Activated naive CD4-positive, alpha-beta T cell treated with anti-CD3 and anti-CD28 coated beads, Interleukin-2, amount 10 ng/mL, durations not matched to agents 7 days and 5 days (primary cell): Measurements from ENCODE around the gene KRTAP20-1.

ENCODE experiments used
- CTCF ChIA-PET: fragments of 350-600 bp; sonication (Branson Sonifier 250); formaldehyde crosslinking; loops from one replicate; lab custom pipeline; 2021; ENCODE audit warnings: antibody characterized with exemption; lab: Charles Lee
- DNase-seq: peaks from one replicate; pipeline ENCODE4 v3.0.0-alpha.2; 2020
- H3K27ac Mint-ChIP-seq: one replicate; pipeline ENCODE4 v1.8.0; 2021; ENCODE audit warnings: mild to moderate bottlenecking, moderate library complexity, mixed read lengths
- H3K27me3 Mint-ChIP-seq: one replicate; pipeline ENCODE4 v1.8.0; 2021; ENCODE audit warnings: mild to moderate bottlenecking, mixed read lengths
- H3K36me3 Mint-ChIP-seq: one replicate; pipeline ENCODE4 v1.8.0; 2021; ENCODE audit warnings: mixed read lengths
- H3K4me1 Mint-ChIP-seq: one replicate; pipeline ENCODE4 v1.8.0; 2021; ENCODE audit warnings: mixed read lengths
- H3K4me3 Mint-ChIP-seq: one replicate; pipeline ENCODE4 v1.8.0; 2021; ENCODE audit warnings: mild to moderate bottlenecking, moderate library complexity, mixed read lengths
- H3K9me3 Mint-ChIP-seq: one replicate; pipeline ENCODE4 v1.8.0; 2021; ENCODE audit warnings: mixed read lengths

KRTAP20-1 gene, protein sequence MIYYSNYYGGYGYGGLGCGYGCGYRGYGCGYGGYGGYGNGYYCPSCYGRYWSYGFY

DNA sequence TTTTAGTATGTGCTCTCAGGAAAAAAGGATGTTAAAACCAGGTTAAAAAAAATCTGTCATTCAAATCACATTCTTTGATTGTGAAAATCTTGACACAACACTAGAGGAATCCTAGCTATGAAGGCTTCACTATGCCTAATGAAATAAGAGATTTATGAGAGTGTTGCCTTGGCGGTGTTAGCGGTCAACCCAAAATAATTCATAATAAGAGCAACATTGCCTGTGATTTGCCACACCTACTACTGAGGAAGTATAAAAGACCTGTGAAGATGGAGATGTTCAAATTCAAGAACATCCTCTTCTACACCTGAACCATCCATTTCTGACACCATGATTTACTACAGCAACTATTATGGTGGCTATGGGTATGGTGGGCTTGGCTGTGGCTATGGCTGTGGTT is at the start of gene KRTAP20-1:
TSS of gene KRTAP20-1 (plus strand) at position 301 of the 400 bp plus-strand sequence. CDS start at position 331, 30 bp downstream.
- CTCF ChIA-PET: no interaction called here
- H3K4me1 Mint-ChIP-seq: no peaks in the 10 kb centered on the region
- no peaks in the 10 kb centered on the region for H3K36me3 Mint-ChIP-seq
- H3K27me3 Mint-ChIP-seq: no peaks in the 10 kb centered on the region
- no peak for DNase-seq
- H3K9me3 Mint-ChIP-seq: no peaks in the 10 kb centered on the region
- H3K4me3 Mint-ChIP-seq: no peak within 1 kb of the TSS
- no peak within 1 kb of the TSS for H3K27ac Mint-ChIP-seq

DNA sequence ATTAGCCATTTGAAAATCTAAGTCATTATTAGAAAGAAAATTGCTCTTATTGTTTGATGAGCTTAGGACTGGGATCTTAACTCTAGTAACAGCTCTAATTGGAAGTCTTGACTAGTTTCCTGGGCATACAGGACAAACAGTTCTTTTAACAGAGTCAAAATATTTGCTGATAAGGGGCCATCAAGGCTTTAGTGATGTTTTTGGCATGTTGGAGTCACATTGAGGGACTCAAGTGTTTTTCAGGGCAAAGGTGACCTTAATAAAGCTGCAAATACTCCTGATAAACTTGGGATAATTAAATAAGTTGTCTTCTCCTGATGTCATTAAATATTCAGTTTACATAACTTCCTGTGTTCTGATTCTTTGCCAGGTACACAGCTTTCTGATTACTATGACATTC is 48.6 kb upstream of the KRTAP20-1 start:
- Mint-ChIP-seq H3K4me1 (no peaks in the 10 kb centered on the region), H3K9me3 (no peaks in the 10 kb centered on the region), H3K27me3 (no peaks in the 10 kb centered on the region), H3K36me3 (no peaks in the 10 kb centered on the region), H3K27ac (no peak overlapping the region), H3K4me3 (no peak overlapping the region)
- no peak for DNase-seq
- CTCF ChIA-PET: interaction anchor here (0.7 kb wide), 1 partner anchor 122 kb away, joined by 3 read pairs; no protein-coding TSS in a partner anchor

DNA sequence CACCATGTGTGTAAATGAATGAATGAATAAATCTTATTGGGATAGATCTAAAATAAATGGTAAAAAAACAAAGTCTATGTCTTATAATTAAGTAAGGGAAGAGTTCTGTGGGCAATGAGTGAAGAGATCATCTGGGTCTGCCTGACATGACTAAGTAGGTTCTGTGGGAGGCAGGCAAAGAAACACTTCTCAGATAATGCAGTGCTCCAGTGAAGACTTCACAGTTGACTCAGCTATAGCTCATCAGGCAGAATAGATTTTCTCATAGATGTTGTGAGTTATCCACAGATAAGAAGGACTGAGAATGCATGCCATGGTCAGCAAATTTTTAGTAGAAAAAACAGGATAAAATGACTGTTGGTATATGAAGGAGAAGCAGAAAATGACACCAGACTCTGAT is 38.5 kb upstream of the KRTAP20-1 start:
- Mint-ChIP-seq H3K4me3 (no peak overlapping the region), H3K36me3 (no peaks in the 10 kb centered on the region), H3K4me1 (no peaks in the 10 kb centered on the region), H3K9me3 (no peaks in the 10 kb centered on the region), H3K27me3 (no peaks in the 10 kb centered on the region), H3K27ac (no peak overlapping the region)
- CTCF ChIA-PET: no interaction called here
- DNase-seq: no peak

DNA sequence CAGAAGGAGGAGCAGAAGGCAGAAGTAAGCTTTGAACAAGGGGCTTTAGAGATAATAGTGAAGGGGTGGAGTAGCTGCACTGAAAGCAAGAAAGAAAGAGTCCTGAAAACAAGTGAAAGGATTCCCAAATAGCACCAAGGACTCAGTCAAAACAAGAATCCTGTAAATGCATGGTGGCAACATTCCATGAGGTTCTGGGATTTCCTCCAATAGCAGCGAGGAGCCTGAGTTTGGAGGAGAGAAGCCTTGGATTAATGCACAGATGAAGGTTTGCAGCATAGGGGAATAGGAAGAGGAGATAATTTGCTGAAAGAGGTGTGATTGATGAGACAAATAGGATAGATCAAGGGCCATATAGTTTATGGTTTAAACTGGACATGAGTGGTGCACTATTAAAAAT is 36.9 kb upstream of the KRTAP20-1 start:
- H3K27me3 Mint-ChIP-seq: no peaks in the 10 kb centered on the region
- no peaks in the 10 kb centered on the region for H3K4me1 Mint-ChIP-seq
- CTCF ChIA-PET: no interaction called here

DNA sequence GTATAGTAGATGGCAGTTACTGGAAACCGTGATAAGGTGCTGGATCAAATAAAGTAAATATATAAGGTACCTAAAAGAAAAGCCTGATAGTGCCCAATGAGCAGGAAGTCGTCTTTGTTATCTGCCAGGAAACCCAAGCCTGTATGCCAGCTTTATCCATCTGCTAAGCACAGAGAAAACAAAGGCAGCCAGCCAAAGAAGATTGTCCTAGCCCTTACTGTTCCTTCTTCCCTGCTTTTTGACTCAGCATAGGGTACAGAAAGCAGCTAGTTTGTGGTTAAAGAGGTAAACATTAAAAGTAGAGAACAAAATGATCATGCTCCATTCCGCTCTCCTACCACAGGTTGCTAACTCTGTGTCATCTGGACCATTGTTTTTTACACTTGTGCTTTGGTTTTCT is 36.1 kb upstream of the KRTAP20-1 start:
- DNase-seq: no peak
- no peaks in the 10 kb centered on the region for H3K9me3 Mint-ChIP-seq
- no peaks in the 10 kb centered on the region for H3K36me3 Mint-ChIP-seq
- CTCF ChIA-PET: no interaction called here
- H3K4me3 Mint-ChIP-seq: no peak overlapping the region
- H3K27me3 Mint-ChIP-seq: no peaks in the 10 kb centered on the region
- H3K4me1 Mint-ChIP-seq: no peaks in the 10 kb centered on the region
- H3K27ac Mint-ChIP-seq: no peak overlapping the region

More for the DNA sequence above, 36.9 kb upstream of the KRTAP20-1 start:
- no peaks in the 10 kb centered on the region for H3K9me3 Mint-ChIP-seq
- DNase-seq: no peak
- H3K36me3 Mint-ChIP-seq: no peaks in the 10 kb centered on the region
- no peak overlapping the region for H3K27ac Mint-ChIP-seq
- no peak overlapping the region for H3K4me3 Mint-ChIP-seq

DNA sequence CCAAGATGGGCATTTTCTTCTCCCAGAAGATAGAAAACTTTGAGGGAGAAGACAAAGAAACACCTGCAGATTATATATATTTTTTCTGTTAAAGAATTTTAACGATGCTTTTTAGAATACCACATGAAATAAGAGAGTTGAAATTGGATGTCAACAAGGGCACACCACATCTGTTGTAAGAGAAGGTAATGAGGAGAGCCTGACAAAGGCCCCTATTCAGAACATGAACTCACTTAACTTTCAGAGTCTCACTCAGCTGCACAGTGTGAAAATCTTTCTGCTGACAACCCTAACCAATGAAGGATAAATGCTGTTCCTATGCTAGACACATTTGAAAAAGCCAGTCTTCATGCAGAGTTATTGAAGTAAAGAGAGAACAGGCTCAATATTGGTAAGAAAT is 33.4 kb upstream of the KRTAP20-1 start:
- Mint-ChIP-seq H3K4me1 (no peaks in the 10 kb centered on the region), H3K9me3 (no peaks in the 10 kb centered on the region), H3K36me3 (no peaks in the 10 kb centered on the region), H3K4me3 (no peak overlapping the region), H3K27me3 (no peaks in the 10 kb centered on the region), H3K27ac (no peak overlapping the region)
- CTCF ChIA-PET: no interaction called here
- no peak for DNase-seq

DNA sequence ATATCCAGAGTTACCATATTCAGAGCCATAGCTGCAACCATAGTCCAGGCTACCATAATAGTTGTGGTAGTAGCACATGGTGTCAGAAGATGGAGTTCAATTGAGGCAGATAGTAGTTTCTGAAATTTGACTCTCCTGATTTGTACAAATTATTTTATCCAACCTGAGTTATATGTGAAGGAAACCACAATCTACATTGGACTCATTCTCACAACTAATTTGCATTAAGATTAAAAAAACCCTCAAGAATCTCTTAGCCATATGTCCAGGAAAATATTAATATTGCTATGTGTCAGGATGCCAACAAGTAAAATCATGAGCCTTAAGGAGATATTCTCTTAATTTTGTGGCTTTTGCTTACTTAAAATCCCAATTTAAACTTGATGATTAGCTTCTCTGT is 25.9 kb upstream of the KRTAP20-1 start, which contains the start of gene KRTAP22-2:
TSS of gene KRTAP22-2 (minus strand) at position 101 of the 400 bp plus-strand sequence.
- Mint-ChIP-seq H3K36me3 (no peaks in the 10 kb centered on the region), H3K4me3 (no peak within 1 kb of the TSS), H3K9me3 (no peaks in the 10 kb centered on the region), H3K4me1 (no peaks in the 10 kb centered on the region), H3K27ac (no peak within 1 kb of the TSS), H3K27me3 (no peaks in the 10 kb centered on the region)
- CTCF ChIA-PET: no interaction called here
- no peak for DNase-seq

DNA sequence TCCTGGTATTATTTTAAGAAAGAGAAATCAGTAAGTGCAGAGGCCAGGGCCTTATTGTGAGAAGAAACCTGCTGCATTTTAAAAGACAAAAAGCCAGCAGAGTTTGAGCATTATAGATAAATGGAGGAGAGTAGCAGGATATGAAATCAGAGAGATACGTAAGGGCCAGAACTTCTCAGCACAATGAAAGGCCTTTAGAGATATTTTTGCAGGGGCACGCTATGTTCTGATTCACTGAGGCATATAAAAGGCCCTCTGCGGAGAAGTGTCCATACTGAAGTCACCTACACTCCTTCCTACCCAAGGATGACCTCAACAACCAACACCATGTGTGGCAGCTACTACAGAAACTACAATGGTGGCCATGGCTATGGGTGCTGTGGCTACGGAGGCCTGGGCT is 24.1 kb upstream of the KRTAP20-1 start, which contains the start of gene KRTAP6-3:
TSS of gene KRTAP6-3 (plus strand) at position 301 of the 400 bp plus-strand sequence. CDS start at position 307, 6 bp downstream.
- H3K4me1 Mint-ChIP-seq: no peaks in the 10 kb centered on the region
- DNase-seq: no peak
- H3K27ac Mint-ChIP-seq: no peak within 1 kb of the TSS
- no peak within 1 kb of the TSS for H3K4me3 Mint-ChIP-seq
- H3K27me3 Mint-ChIP-seq: no peaks in the 10 kb centered on the region
- H3K36me3 Mint-ChIP-seq: no peaks in the 10 kb centered on the region
- no peaks in the 10 kb centered on the region for H3K9me3 Mint-ChIP-seq
- CTCF ChIA-PET: no interaction called here

DNA sequence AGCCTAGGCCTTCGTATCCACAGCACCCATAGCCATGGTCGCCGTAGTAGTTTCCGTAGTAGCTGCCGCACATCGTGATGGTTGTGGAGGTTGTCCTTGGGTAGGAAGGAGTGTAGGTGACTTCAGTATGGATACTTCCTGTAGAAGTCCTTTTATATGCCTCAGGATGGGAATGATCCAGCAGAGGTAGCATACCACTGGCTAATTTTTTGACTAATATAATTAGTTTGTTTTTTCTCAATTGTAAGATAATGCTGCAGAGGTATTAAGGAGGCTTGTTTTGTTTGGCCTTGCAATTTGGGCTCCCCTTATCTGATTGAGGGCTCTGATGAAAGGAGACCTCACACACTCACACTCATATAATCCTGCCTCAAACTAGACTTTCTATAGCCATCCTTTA is 17.4 kb upstream of the KRTAP20-1 start, which contains the start of gene KRTAP6-2:
TSS of gene KRTAP6-2 (minus strand) at position 101 of the 400 bp plus-strand sequence. CDS start at position 73, 28 bp downstream.
- Mint-ChIP-seq H3K27ac (no peak within 1 kb of the TSS), H3K36me3 (no peaks in the 10 kb centered on the region), H3K4me1 (no peaks in the 10 kb centered on the region), H3K9me3 (peaks cover 6% of the 10 kb centered on the region), H3K4me3 (no peak within 1 kb of the TSS), H3K27me3 (no peaks in the 10 kb centered on the region)
- CTCF ChIA-PET: no interaction called here
- no peak for DNase-seq

DNA sequence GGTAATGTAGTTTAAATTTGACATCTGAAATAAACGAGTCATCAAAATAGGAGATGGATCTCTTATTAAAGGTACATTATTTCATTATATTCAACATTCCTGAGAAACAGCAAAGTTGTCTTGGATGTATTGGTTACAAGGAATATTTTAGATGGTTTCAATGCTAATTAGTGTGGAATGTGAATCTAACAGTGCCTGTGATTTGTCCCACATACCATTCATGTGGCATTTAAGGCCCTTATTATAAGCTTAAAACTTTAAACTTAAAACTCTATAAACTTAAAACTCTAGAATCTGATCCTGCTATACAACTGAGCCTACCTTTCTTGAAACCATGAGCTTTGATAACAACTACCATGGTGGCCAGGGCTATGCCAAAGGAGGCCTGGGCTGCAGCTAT is 15.4 kb upstream of the KRTAP20-1 start, which contains the start of gene KRTAP22-1:
TSS of gene KRTAP22-1 (plus strand) at position 301 of the 400 bp plus-strand sequence.
- DNase-seq: no peak
- Mint-ChIP-seq H3K27me3 (no peaks in the 10 kb centered on the region), H3K9me3 (peaks cover 6% of the 10 kb centered on the region), H3K4me1 (no peaks in the 10 kb centered on the region), H3K36me3 (no peaks in the 10 kb centered on the region), H3K27ac (no peak within 1 kb of the TSS), H3K4me3 (no peak within 1 kb of the TSS)
- CTCF ChIA-PET: no interaction called here

DNA sequence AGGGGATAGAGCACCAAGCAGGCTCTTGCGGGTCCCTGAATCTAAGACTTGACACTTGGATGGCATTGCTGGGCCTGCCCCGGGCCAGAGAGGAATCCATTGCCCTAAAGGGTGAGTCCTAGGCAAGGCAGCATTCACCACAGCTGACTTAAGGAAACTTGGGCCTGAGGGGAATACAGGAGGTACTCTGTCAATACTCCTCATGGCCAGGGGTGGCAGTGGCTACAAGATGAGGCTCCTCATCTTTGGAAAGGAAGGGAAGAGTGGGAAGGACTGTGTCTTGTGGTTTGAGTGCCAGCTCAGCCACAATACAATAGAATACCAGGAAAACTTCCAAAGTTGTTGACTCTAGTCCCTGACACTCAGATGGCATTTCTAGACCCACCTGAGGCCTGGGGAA is 10.3 kb upstream of the KRTAP20-1 start:
- CTCF ChIA-PET: no interaction called here
- Mint-ChIP-seq H3K27ac (no peak overlapping the region), H3K27me3 (no peaks in the 10 kb centered on the region)

DNA sequence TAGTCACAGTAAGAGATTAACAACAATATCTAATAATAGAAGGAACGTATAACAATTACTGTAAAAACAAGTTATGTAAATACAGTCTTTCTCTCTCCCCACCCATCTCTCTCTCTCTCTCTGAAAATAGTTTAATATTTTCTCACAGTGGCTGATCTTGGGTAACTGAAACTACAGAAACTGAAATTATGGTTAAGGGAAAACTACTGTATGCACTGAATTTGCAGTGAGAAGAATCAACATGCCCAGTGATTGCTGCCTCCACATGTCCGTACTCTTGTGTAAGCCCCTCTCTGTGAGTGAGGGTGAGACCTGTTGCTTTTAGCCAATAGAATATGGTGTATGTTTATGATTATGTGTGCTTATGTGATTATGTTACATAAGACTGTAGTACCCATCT is 4.1 kb upstream of the KRTAP20-1 start:
- no peak overlapping the region for H3K4me3 Mint-ChIP-seq
- H3K36me3 Mint-ChIP-seq: no peaks in the 10 kb centered on the region
- DNase-seq: no peak
- CTCF ChIA-PET: no interaction called here
- H3K9me3 Mint-ChIP-seq: peaks cover 3% of the 10 kb centered on the region
- H3K4me1 Mint-ChIP-seq: no peaks in the 10 kb centered on the region
- H3K27ac Mint-ChIP-seq: no peak overlapping the region
- H3K27me3 Mint-ChIP-seq: no peaks in the 10 kb centered on the region

More for the DNA sequence above, 10.3 kb upstream of the KRTAP20-1 start:
- DNase-seq: no peak
- peaks cover 9% of the 10 kb centered on the region for H3K9me3 Mint-ChIP-seq
- no peaks in the 10 kb centered on the region for H3K36me3 Mint-ChIP-seq
- H3K4me3 Mint-ChIP-seq: no peak overlapping the region
- H3K4me1 Mint-ChIP-seq: no peaks in the 10 kb centered on the region

DNA sequence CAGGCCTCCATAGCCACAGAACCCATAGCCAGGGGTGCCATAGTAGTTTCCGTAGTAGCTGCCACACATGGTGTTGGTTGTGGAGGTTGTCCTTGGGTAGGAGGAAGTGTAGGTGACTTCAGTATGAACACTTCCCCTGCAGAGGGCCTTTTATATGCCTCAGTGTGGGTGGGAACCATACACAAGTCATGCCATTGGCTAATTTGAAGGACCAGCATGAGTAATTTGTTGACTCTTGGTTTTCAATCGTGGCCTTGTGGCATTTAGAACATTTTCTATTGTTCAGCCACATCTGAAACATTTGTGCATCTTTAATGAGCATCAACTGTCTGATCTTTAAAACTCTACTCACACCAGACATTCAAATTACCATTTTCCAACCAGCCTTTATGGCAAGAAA is 2.4 kb upstream of the KRTAP20-1 start, which contains the start of gene KRTAP6-1:
TSS of gene KRTAP6-1 (minus strand) at position 95 of the 400 bp plus-strand sequence. CDS start at position 69, 26 bp downstream.
- DNase-seq: no peak
- no peaks in the 10 kb centered on the region for H3K27me3 Mint-ChIP-seq
- no peaks in the 10 kb centered on the region for H3K4me1 Mint-ChIP-seq
- H3K4me3 Mint-ChIP-seq: no peak within 1 kb of the TSS
- no peaks in the 10 kb centered on the region for H3K36me3 Mint-ChIP-seq
- peaks cover 2% of the 10 kb centered on the region for H3K9me3 Mint-ChIP-seq
- CTCF ChIA-PET: no interaction called here
- no peak within 1 kb of the TSS for H3K27ac Mint-ChIP-seq

DNA sequence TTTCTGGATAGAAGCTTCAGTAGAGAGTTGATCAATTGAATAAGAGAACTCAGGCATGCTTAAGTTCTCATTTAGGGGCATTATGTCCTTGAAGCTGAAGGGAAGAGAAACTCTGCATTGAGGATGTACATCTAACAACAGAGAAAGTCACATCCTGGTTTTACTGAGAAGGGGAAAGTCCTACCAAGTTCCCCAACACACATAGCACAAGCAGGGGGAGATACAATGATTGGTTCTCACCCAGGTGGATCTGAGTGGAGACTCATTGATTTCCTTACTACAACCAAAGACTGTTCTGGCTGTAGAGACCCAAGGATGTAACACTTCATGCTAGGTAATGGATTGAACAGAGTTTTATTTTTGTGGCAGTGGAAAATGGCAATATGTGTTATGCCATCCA is 1.0 kb upstream of the KRTAP20-1 start:
- Mint-ChIP-seq H3K9me3 (peaks cover 2% of the 10 kb centered on the region), H3K4me1 (no peaks in the 10 kb centered on the region), H3K27ac (no peak overlapping the region), H3K36me3 (no peaks in the 10 kb centered on the region), H3K4me3 (no peak overlapping the region), H3K27me3 (no peaks in the 10 kb centered on the region)
- CTCF ChIA-PET: no interaction called here
- no peak for DNase-seq

DNA sequence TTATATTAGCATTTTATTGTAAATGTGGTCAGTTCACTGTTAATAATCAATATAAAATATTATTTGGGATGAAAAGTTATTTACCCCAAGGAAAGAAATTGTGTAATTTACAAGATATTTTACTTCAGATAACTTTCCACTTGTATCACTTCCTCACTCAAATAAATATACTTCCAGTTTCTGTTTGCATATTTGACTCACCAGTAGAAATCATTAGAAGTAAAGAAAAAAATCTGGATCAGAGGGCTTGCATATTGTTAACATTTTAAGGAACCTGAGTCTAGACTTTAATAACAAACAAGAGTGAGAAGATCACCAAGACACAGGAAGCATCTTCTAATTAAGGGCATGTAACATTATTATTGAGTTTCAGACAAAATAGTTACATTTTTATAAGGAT is 3.9 kb downstream of the KRTAP20-1 start:
- Mint-ChIP-seq H3K27ac (no peak overlapping the region), H3K9me3 (peaks cover 4% of the 10 kb centered on the region), H3K36me3 (no peaks in the 10 kb centered on the region), H3K4me3 (no peak overlapping the region), H3K27me3 (no peaks in the 10 kb centered on the region), H3K4me1 (no peaks in the 10 kb centered on the region)
- DNase-seq: no peak
- CTCF ChIA-PET: no interaction called here
